ENCODE data around the gene RPUSD4. TPM values are rescaled to one million over a fixed set of nuclear protein-coding genes. Genes with fewer than 3 reads are reported as not detected.

Gene RPUSD4
- total RNA-seq, 4 donors from 2014 or later = 53.3 to 93.8 (median 69.2) TPM

GRCh38 chr11:126186708-126187529 lies 24.5 kb downstream of the RPUSD4 start:
- peaks cover 0 to 29% of the 10 kb centered on the region in 2 donors for H3K36me3 ChIP-seq

GRCh38 chr11:126186025-126186698 lies 25.3 kb downstream of the RPUSD4 start:
- DNase-seq = peak; percentile 61 to 83
- intact Hi-C loops (cut with DNase I; ENCODE audit: low total_unique reads) = no loop called here
- TF ChIP-seq POLR2A (IDR thresholded peaks at IDR 0.05) (no peak), CTCF (IDR thresholded peaks at IDR 0.05 in 4 of 5, conservative IDR thresholded peaks at IDR 0.05 in 1 of 5) (no peak)
- Histone ChIP-seq H3K4me3 (no peak overlapping the region), H3K27me3 (no peaks in the 10 kb centered on the region), H3K4me1 (peaks cover 9 to 12% of the 10 kb centered on the region in 2 donors), H3K36me3 (peaks cover 0 to 23% of the 10 kb centered on the region in 2 donors), H3K27ac (peak overlapping the region in 3 of 4 donors; percentile 5 to 63 (median 58)), H3K9me3 (no peaks in the 10 kb centered on the region)
- in situ Hi-C loops (cut with MboI; ENCODE audit: low sequenced_read_pairs in 4 of 4) = no loop called here
- peak; percentile 78 to 81 for ATAC-seq

More at GRCh38 chr11:126186708-126187529, 24.5 kb downstream of the RPUSD4 start:
- Histone ChIP-seq H3K4me1 (peaks cover 9 to 12% of the 10 kb centered on the region in 2 donors), H3K9me3 (no peaks in the 10 kb centered on the region), H3K27ac (peak overlapping the region in 3 of 4 donors; percentile 5 to 63 (median 58)), H3K27me3 (no peaks in the 10 kb centered on the region), H3K4me3 (no peak overlapping the region)
- ATAC-seq (peak in 1 of 2 donors; percentile 3), DNase-seq (no peak)
- in situ Hi-C loops (cut with MboI; ENCODE audit: low sequenced_read_pairs in 4 of 4) (no loop called here), intact Hi-C loops (cut with DNase I; ENCODE audit: low total_unique reads) (no loop called here)
- TF ChIP-seq POLR2A (IDR thresholded peaks at IDR 0.05) (no peak), CTCF (IDR thresholded peaks at IDR 0.05 in 4 of 5, conservative IDR thresholded peaks at IDR 0.05 in 1 of 5) (no peak)

GRCh38 chr11:126185259-126186024 lies 26.0 kb downstream of the RPUSD4 start:
- in situ Hi-C loops (cut with MboI; ENCODE audit: low sequenced_read_pairs in 4 of 4) (no loop called here), intact Hi-C loops (cut with DNase I; ENCODE audit: low total_unique reads) (no loop called here)
- Histone ChIP-seq H3K27me3 (no peaks in the 10 kb centered on the region), H3K27ac (peak overlapping the region in 1 of 4 donors; percentile 58), H3K36me3 (peaks cover 0 to 24% of the 10 kb centered on the region in 2 donors), H3K4me3 (no peak overlapping the region), H3K9me3 (no peaks in the 10 kb centered on the region), H3K4me1 (peaks cover 2 to 9% of the 10 kb centered on the region in 2 donors)
- ATAC-seq (no peak), DNase-seq (no peak)
- TF ChIP-seq CTCF (IDR thresholded peaks at IDR 0.05 in 4 of 5, conservative IDR thresholded peaks at IDR 0.05 in 1 of 5) (no peak), POLR2A (IDR thresholded peaks at IDR 0.05) (no peak)

GRCh38 chr11:126182787-126183445 lies 28.5 kb downstream of the RPUSD4 start:
- Histone ChIP-seq H3K36me3 (peaks cover 0 to 32% of the 10 kb centered on the region in 2 donors), H3K4me3 (no peak overlapping the region), H3K9me3 (no peaks in the 10 kb centered on the region), H3K27ac (no peak overlapping the region), H3K4me1 (peaks cover 0 to 9% of the 10 kb centered on the region in 2 donors), H3K27me3 (no peaks in the 10 kb centered on the region)
- TF ChIP-seq POLR2A (IDR thresholded peaks at IDR 0.05) (no peak), CTCF (IDR thresholded peaks at IDR 0.05 in 4 of 5, conservative IDR thresholded peaks at IDR 0.05 in 1 of 5) (no peak)
- DNase-seq (no peak), ATAC-seq (no peak)
- in situ Hi-C loops (cut with MboI; ENCODE audit: low sequenced_read_pairs in 4 of 4) (no loop called here), intact Hi-C loops (cut with DNase I; ENCODE audit: low total_unique reads) (no loop called here)

Data from gastrocnemius medialis (tissue), 4 donors.